D721Med (cell line): ENCODE data around the gene IFNK.

Experiments
- DNase-seq: peaks from one replicate; pipeline ENCODE4 v3.0.0; 2011; ENCODE audit warnings: low spot score; ENCODE audit not compliant: insufficient read length
- FAIRE-seq: peaks from 2 replicates; lab custom pipeline; 2011; peaks lifted over from hg19 to GRCh38; lab: Jason Lieb, UNC
- CTCF ChIP-seq: IDR thresholded peaks from 2 replicates; pipeline ENCODE4 v1.5.1; 2012; ENCODE audit warnings: mild to moderate bottlenecking, control low read depth; ENCODE audit not compliant: insufficient read depth; ENCODE audit errors: missing control alignments

Gene IFNK

GRCh38 chr9:27524236-27524635, at the start of gene IFNK:
Gene IFNK, plus strand, starts transcription at chr9:27524290. Its CDS starts 47 bp downstream, at chr9:27524337.
- no peak for DNase-seq
- no peak for TF ChIP-seq CTCF
- no peak for FAIRE-seq

- DNase-seq (no peak), FAIRE-seq (no peak)
- no peak for TF ChIP-seq CTCF
These were observed 49.8 kb upstream of the IFNK start for GRCh38 chr9:27474305-27474704.

DNA sequence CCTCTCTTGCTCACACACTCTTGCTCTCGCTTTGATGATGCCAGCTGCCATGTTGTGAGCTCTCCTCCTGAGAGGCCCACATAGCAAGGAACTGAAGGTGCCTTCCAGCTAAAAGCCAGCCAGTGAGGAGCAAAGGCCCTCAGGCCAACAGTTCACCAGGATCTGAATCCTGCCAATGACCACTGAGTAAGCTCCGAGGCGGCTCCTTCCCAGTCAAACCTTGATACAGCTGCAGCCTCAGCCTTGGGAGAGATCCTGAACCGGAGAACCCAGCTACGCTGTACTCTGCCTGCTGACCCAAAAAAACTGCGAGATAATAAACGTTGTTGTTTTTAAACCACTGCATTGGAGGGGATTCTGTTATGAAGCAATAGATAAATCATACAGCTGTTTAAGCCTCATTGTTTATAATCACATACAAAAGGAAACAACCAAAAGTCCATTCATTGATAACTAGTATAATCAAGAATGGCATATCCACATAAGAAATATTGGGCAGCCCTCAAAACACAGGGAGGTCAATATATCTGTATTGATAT, 49.0 kb upstream of the IFNK start:
- no peak for TF ChIP-seq CTCF
- DNase-seq (no peak), FAIRE-seq (no peak)

GRCh38 chr9:27476870-27477515, 47.1 kb upstream of the IFNK start:
- no peak for TF ChIP-seq CTCF
- FAIRE-seq (no peak), DNase-seq (no peak)

DNA sequence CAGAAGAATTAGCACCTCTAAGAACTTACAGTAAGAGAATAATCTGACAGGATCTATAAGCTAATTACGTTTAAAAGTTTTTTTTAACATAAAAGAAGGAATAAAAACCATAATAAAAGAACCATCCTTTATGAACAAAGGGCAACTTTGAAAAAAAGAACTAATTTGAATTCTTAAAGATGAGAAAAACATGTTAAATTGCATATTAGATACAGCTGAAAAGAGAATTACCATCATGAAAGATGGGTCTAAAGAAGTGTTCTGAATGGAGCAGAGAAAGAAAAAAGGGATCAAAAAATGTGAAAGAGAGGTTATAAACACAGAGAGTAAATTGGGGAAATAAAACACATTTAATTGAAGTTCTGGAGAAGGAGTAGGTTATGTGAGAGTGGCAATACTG, 45.8 kb upstream of the IFNK start:
- no peak for FAIRE-seq
- DNase-seq, result no peak
- TF ChIP-seq CTCF, result no peak

DNA sequence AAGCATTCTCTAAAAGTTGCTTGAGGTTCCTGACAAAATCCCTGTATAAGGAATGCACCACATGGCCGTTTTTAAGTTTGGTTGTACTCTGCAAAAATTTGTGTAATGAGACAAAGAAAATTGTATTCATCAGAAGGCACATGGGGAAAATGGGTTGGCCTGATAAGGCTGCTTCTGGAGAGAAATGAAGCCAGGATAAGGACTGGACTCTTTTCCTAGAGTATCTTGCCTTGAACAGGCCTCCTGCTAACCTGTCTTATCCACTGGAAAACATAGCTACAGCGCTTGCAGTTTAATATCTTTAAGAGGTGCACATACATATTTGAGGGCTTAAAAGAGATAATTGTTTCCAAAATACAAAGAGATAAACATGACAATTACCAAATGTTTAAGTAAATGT, 41.4 kb upstream of the IFNK start:
- no peak for TF ChIP-seq CTCF
- FAIRE-seq (no peak), DNase-seq (no peak)

DNA sequence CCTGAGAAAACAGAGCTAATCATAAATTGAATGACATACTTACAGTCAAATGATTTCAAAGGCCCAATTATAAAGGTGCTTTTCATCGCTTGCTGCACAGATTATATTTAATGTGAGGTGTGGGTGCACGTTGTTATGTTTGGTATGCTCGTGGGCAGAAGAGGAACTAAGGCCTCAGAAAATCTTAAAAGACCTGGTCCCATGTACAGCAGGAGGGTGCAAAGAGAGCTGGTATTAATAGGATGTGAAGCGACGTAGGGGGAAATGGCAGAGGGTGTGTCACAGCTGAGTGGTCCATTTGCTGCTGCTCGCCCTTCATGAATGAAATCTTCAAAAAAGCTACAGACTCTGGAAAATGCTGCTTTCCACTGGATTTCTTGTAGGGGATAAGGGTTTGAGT, 40.5 kb upstream of the IFNK start:
- TF ChIP-seq CTCF, result no peak
- DNase-seq (no peak), FAIRE-seq (no peak)
